Measurements from ENCODE around the gene ACOX3. TPM values are rescaled to one million over a fixed set of nuclear protein-coding genes. Genes with fewer than 3 reads are reported as not detected.

The ACOX3 gene
- total and polyA plus RNA-seq, 9 of the 15 experiments (the other 6 are each of a cell fraction or from before 2014, with no cell fraction given) = 0.68 to 7.3 (median 3.7) TPM

- no peak overlapping the region for H3K4me2 ChIP-seq (ENCODE audit: insufficient read depth, low read length)
- FAIRE-seq (no peak), ATAC-seq (no peak), DNase-seq (ENCODE audit: extremely low read depth in 1 of 4, low spot score in 3 of 4) (no peak)
- ChIA-PET CTCF (ENCODE audit: low intra/inter-chr PET ratio) (interaction anchor here (3.1 kb wide), 1 partner anchor 124 kb away, joined by 64 read pairs; the partner anchor contains the start of gene CPZ), POLR2A (interaction anchor here (1.1 to 1.7 kb wide), 3 partner anchors 123 to 136 kb away, joined by 3 to 6 read pairs (median 4); partner anchors contain the start of gene CPZ)
- no peak overlapping the region for H3K4me3 ChIP-seq
- H3K27ac ChIP-seq (ENCODE audit: extremely low read depth, low read depth, low read length) = no peak overlapping the region; the same call in 2 of the 3 replicates
- TF ChIP-seq ARID4B (CRISPR knock-in tag; IDR thresholded peaks at IDR 0.05) (0 out of 2 replicates have a peak, but pooled peaks have one; percentile 11), MAX (CRISPR knock-in tag; IDR thresholded peaks at IDR 0.05) (0 out of 2 replicates have a peak, but pooled peaks have one; percentile 21), SP2 (IDR thresholded peaks at IDR 0.05; ENCODE audit: extremely low read depth, low read depth, low read length, poor library complexity, severe bottlenecking) (no peak), ATF2 (CRISPR knock-in tag; IDR thresholded peaks at IDR 0.05) (no peak), SAFB2 (IDR thresholded peaks at IDR 0.05; ENCODE audit: borderline replicate concordance, low read depth, low read length, severe bottlenecking) (no peak)
- WGBS (ENCODE audit: insufficient coverage, low coverage, missing lambda C conversion rate) = 93% methylated on average over 14 of the region's 14 CpGs
- H3K9me3 ChIP-seq (replicated peaks; ENCODE audit: control insufficient read depth, insufficient read depth, low read depth, low read length) = no peaks in the 10 kb centered on the region
- intact Hi-C loops (cut with micrococcal nuclease) (loop anchor here (2.0 kb wide), 1 partner anchor 117 kb away; no protein-coding TSS in a partner anchor), in situ Hi-C loops (cut with MboI) (no loop called here)
- no peak overlapping the region for H2AFZ ChIP-seq (ENCODE audit: low read depth, low read length)
- no peaks in the 10 kb centered on the region for H3K79me2 ChIP-seq (ENCODE audit: control insufficient read depth, insufficient read depth, low read length)
- no peaks in the 10 kb centered on the region for H3K9me1 ChIP-seq (ENCODE audit: control insufficient read depth, insufficient read depth, low read length)
- H4K20me1 ChIP-seq (replicated peaks; ENCODE audit: control insufficient read depth, insufficient read depth, low read length) = 0 out of 2 replicates have a peak, but pooled peaks cover 3% of the 10 kb centered on the region
- H3K4me1 ChIP-seq (replicated peaks in 1 of 2; ENCODE audit: control insufficient read depth in 2 of 2, insufficient read depth in 2 of 2, low read length in 2 of 2) = peaks cover 0 to 36% of the 10 kb centered on the region in 2 experiments; a peak in 4 of 5 replicates
- H3K27me3 ChIP-seq (ENCODE audit: control insufficient read depth in 2 of 2, insufficient read depth in 2 of 2, low read length in 2 of 2) = no peaks in the 10 kb centered on the region
- H3K36me3 ChIP-seq (ENCODE audit: control insufficient read depth, insufficient read depth, low read length) = peaks cover 49% of the 10 kb centered on the region; the same call in 2 of the 3 replicates
- no TSS peak for BruUV-seq (replicated peaks)
- H3K9ac ChIP-seq (ENCODE audit: insufficient read depth in 1 of 2, low read depth in 2 of 2, low read length in 2 of 2) = peak overlapping the region in 1 of 2 experiments; percentile 35; a peak in 1 of 4 replicates
Measured at GRCh38 chr4:8469550-8469949, 29.0 kb upstream of the ACOX3 start.

Measured in K562 (cell line).